Fibroblast of lung (primary cell): Measurements from ENCODE around the gene MTHFD2. TPM values are rescaled to one million over a fixed set of nuclear protein-coding genes. Genes with fewer than 3 reads are reported as not detected.
A peak's percentile ranks its signal among the peaks of the same experiment; 100 is the strongest.

Experiments used
- DNase-seq, 2 donors: peaks; one replicate each; pipeline versions ENCODE4 v3.0.0 to v3.0.0-alpha.2; 2010; ENCODE audit warnings: low read depth in 2 of 2
- H2AFZ ChIP-seq: 2 replicates; pipeline ENCODE4 v1.5.1; 2012; ENCODE audit warnings: low read length, control low read depth, inconsistent platforms
- H3K27ac ChIP-seq: 2 replicates; pipeline ENCODE4 v1.5.1; 2011; ENCODE audit warnings: low read length, control low read depth; ENCODE audit not compliant: insufficient read depth
- H3K27me3 ChIP-seq: 2 replicates; pipeline ENCODE4 v1.5.1; 2011; ENCODE audit warnings: mild to moderate bottlenecking, low read length; ENCODE audit not compliant: control insufficient read depth, insufficient read depth
- H3K36me3 ChIP-seq: 2 replicates; pipeline ENCODE4 v1.5.1; 2011; ENCODE audit warnings: low read length; ENCODE audit not compliant: control insufficient read depth, insufficient read depth
- H3K4me1 ChIP-seq: 2 replicates; pipeline ENCODE4 v1.5.1; 2011; ENCODE audit warnings: low read length; ENCODE audit not compliant: control insufficient read depth, insufficient read depth; ENCODE audit errors: extremely low read depth
- H3K4me2 ChIP-seq: 2 replicates; pipeline ENCODE4 v1.5.1; 2011; ENCODE audit warnings: low read length, control low read depth; ENCODE audit not compliant: insufficient read depth; ENCODE audit errors: extremely low read depth
- H3K4me3 ChIP-seq, 4 experiments: fragments of 200-600 bp in 1 of 4; sonication (generic) in 1 of 4; replicated peaks in 1 of 4; 2 replicates each; pipeline ENCODE4 v1.5.1; 2011 to 2016; ENCODE audit warnings: low read length in 4 of 4, low read depth in 3 of 4, mild to moderate bottlenecking in 3 of 4, control low read depth in 2 of 4, inconsistent platforms in 1 of 4, mixed read lengths in 1 of 4; ENCODE audit not compliant: insufficient read depth in 1 of 4; ENCODE audit errors: control extremely low read depth in 1 of 4
- H3K79me2 ChIP-seq: 2 replicates; pipeline ENCODE4 v1.5.1; 2012; ENCODE audit warnings: mild to moderate bottlenecking, low read length, inconsistent platforms; ENCODE audit not compliant: control insufficient read depth, insufficient read depth
- H3K9ac ChIP-seq: 2 replicates; pipeline ENCODE4 v1.5.1; 2011; ENCODE audit warnings: mild to moderate bottlenecking, low read length, control low read depth; ENCODE audit not compliant: insufficient read depth
- H3K9me3 ChIP-seq: 2 replicates; pipeline ENCODE4 v1.5.1; 2012; ENCODE audit warnings: low read depth, low read length; ENCODE audit not compliant: control insufficient read depth, insufficient read depth
- H4K20me1 ChIP-seq: 2 replicates; pipeline ENCODE4 v1.5.1; 2011; ENCODE audit warnings: low read length; ENCODE audit not compliant: control insufficient read depth, insufficient read depth; ENCODE audit errors: extremely low read depth
- CTCF ChIP-seq, 2 donors: IDR thresholded peaks in 1 of 2; conservative IDR thresholded peaks in 1 of 2; 1 replicate in 1 of 2; 2 replicates in 1 of 2; pipeline ENCODE4 v1.5.1; 2011 to 2012; ENCODE audit warnings: low read length in 2 of 2, control low read depth in 1 of 2, inconsistent platforms in 1 of 2, low read depth in 1 of 2, mild to moderate bottlenecking in 1 of 2
- EZH2 ChIP-seq: IDR thresholded peaks from 2 replicates; pipeline ENCODE4 v1.5.1; 2012; ENCODE audit warnings: low read length, control low read depth, mild to moderate bottlenecking; ENCODE audit errors: missing control alignments
- polyA plus RNA-seq, 2 donors: library from polyadenylated mRNA; depleted of rRNA in 1 of 2; stranded (reverse) in 1 of 2; unstranded in 1 of 2; fragments of >200 nt; gene quantifications; 2 replicates each; pipeline ENCODE4 v1.2.1, GENCODE V29; 2011 to 2012; ENCODE audit warnings: missing spikeins in 1 of 2
- total RNA-seq: library from RNA; depleted of rRNA; stranded (reverse); fragments of >200 nt; gene quantifications from 2 replicates; pipeline ENCODE4 v1.2.1, GENCODE V29; 2014

Gene MTHFD2
- total and polyA plus RNA-seq, 2 donors (not counting 1 experiment from before 2014, with no cell fraction given), result 95.4 to 334 TPM

GRCh38 chr2:74177696-74178095, 20.7 kb upstream of the MTHFD2 start:
- H3K79me2 ChIP-seq, result peaks cover 49% of the 10 kb centered on the region
- no peaks in the 10 kb centered on the region for H3K27me3 ChIP-seq
- H3K9me3 ChIP-seq, result no peaks in the 10 kb centered on the region
- H3K36me3 ChIP-seq, result no peaks in the 10 kb centered on the region
- TF ChIP-seq CTCF (conservative IDR thresholded peaks at IDR 0.05 in 1 of 2, IDR thresholded peaks at IDR 0.05 in 1 of 2; ENCODE audit: low read depth in 1 of 2, low read length in 2 of 2) (no peak), EZH2 (no peak)
- H3K4me2 ChIP-seq, result peak overlapping the region; percentile 78
- H3K4me1 ChIP-seq, result no peaks in the 10 kb centered on the region
- peak overlapping the region; percentile 94 for H3K9ac ChIP-seq
- peak overlapping the region; percentile 88 for H3K27ac ChIP-seq
- H4K20me1 ChIP-seq, result no peaks in the 10 kb centered on the region
- peak overlapping the region; percentile 64 to 95 (median 82) for H3K4me3 ChIP-seq
- peak in 1 of 2 donors; percentile 4 for DNase-seq
- H2AFZ ChIP-seq, result no peak overlapping the region

GRCh38 chr2:74178211-74179062, 20.0 kb upstream of the MTHFD2 start, which contains the start of gene MOB1A:
Gene MOB1A (minus strand): TSS chr2:74178879. CDS start chr2:74178674, 205 bp downstream.
- peak within 1 kb of the TSS; percentile 78 for H3K4me2 ChIP-seq
- peak within 1 kb of the TSS; percentile 70 for H2AFZ ChIP-seq
- no peaks in the 10 kb centered on the region for H3K9me3 ChIP-seq
- no peaks in the 10 kb centered on the region for H3K27me3 ChIP-seq
- no peaks in the 10 kb centered on the region for H3K4me1 ChIP-seq
- no peaks in the 10 kb centered on the region for H3K36me3 ChIP-seq
- TF ChIP-seq CTCF (conservative IDR thresholded peaks at IDR 0.05 in 1 of 2, IDR thresholded peaks at IDR 0.05 in 1 of 2; ENCODE audit: low read depth in 1 of 2, low read length in 2 of 2), result no peak
- no peak for TF ChIP-seq EZH2
- peak within 1 kb of the TSS; percentile 64 to 95 (median 82) for H3K4me3 ChIP-seq
- no peaks in the 10 kb centered on the region for H4K20me1 ChIP-seq
- DNase-seq, result peak; percentile 98
- peak within 1 kb of the TSS; percentile 94 for H3K9ac ChIP-seq
- peak within 1 kb of the TSS; percentile 88 for H3K27ac ChIP-seq
- peaks cover 44% of the 10 kb centered on the region for H3K79me2 ChIP-seq

DNA sequence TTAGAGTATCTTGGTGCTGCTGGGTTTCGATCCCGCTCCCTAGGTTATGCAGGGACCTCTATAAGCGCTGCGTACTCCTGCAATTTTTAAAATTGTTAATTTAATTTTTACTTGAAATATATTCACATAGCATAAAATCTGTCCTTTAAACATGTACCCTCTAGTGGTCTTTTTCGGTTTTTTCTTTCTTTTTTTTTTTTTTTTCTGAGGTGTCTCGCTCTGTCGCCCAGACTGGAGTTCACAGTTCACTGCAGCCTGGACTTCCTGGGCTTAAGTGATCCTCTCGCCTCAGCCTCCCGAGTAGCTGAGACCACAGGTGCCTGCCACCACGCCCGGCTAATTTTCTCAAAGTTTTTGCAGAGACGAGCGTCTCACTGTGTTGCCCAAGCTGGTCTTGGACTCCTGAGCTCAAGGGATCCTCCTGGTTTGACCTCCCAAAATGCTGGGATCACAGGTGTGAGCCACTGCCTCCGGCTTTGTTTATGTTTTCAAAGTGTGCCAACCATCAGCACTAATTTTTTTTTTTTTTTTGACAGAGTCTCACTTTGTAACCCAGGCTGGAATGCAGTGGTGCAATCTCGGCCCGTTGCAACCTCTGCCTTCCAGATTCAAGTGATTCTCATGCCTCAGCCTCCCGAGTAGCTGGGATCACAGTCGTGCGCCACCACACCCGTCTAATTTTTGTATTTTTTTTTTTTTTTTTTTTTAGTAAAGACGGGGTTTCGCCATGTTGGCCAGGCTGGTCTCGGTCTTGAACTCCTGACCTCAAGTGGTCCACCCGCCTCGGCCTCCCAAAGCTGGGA, 19.2 kb upstream of the MTHFD2 start:
- Histone ChIP-seq H3K4me1 (no peaks in the 10 kb centered on the region), H2AFZ (peak overlapping the region; percentile 70), H3K79me2 (peaks cover 39% of the 10 kb centered on the region), H3K36me3 (no peaks in the 10 kb centered on the region), H3K27me3 (peaks cover 3% of the 10 kb centered on the region), H3K9me3 (no peaks in the 10 kb centered on the region), H3K9ac (no peak overlapping the region), H3K4me2 (peak overlapping the region; percentile 68), H3K27ac (peak overlapping the region; percentile 88), H4K20me1 (no peaks in the 10 kb centered on the region), H3K4me3 (peak overlapping the region; percentile 64 to 95 (median 82))
- no peak for DNase-seq
- TF ChIP-seq CTCF (conservative IDR thresholded peaks at IDR 0.05 in 1 of 2, IDR thresholded peaks at IDR 0.05 in 1 of 2; ENCODE audit: low read depth in 1 of 2, low read length in 2 of 2), result peak in 1 of 2 donors; percentile 37
- TF ChIP-seq EZH2, result no peak
